ENCODE results near the gene EXTL2.

EXTL2 gene

GRCh38 chr1:100921110-100921706 lies 26.6 kb upstream of the EXTL2 start:
- no peak overlapping the region for H3K27ac ChIP-seq (ENCODE audit: extremely low read depth, low read depth, low read length)
- TF ChIP-seq ZSCAN30 (tag by site-specific recombination; IDR thresholded peaks at IDR 0.05) (peak; percentile 45; the same call in 1 of the 2 replicates), ZNF140 (tag by site-specific recombination; IDR thresholded peaks at IDR 0.05) (no peak), ZNF2 (tag by site-specific recombination; IDR thresholded peaks at IDR 0.05) (0 out of 2 replicates have a peak, but pooled peaks have one; percentile 57), KLF7 (tag by site-specific recombination; IDR thresholded peaks at IDR 0.05; ENCODE audit: borderline replicate concordance) (no peak), CTCF (tag by site-specific recombination; IDR thresholded peaks at IDR 0.05) (0 out of 2 replicates have a peak, but pooled peaks have one; percentile 8), YY2 (tag by site-specific recombination; IDR thresholded peaks at IDR 0.05) (no peak), ZNF26 (tag by site-specific recombination; IDR thresholded peaks at IDR 0.05) (no peak), ZBTB20 (tag by site-specific recombination; IDR thresholded peaks at IDR 0.05) (no peak), WT1 (tag by site-specific recombination; IDR thresholded peaks at IDR 0.05) (no peak), ZNF654 (tag by site-specific recombination; IDR thresholded peaks at IDR 0.05; ENCODE audit: low read depth) (peak; percentile 53), ZNF155 (tag by site-specific recombination; IDR thresholded peaks at IDR 0.05) (no peak), BCL11B (tag by site-specific recombination; IDR thresholded peaks at IDR 0.05; ENCODE audit: low read depth) (no peak), ZNF660 (tag by site-specific recombination; IDR thresholded peaks at IDR 0.05) (peak; percentile 58; the same call in 1 of the 2 replicates)
- no peaks in the 10 kb centered on the region for H3K4me1 ChIP-seq (ENCODE audit: control insufficient read depth, insufficient read depth, low read length)
- H3K36me3 ChIP-seq (ENCODE audit: control insufficient read depth in 2 of 2, insufficient read depth in 1 of 2, low read length in 2 of 2) = peaks cover 16 to 48% of the 10 kb centered on the region in 2 experiments
- CTCF ChIA-PET = interaction anchor here (0.6 to 1.9 kb wide), 19 partner anchors 10 to 572 kb away, joined by 3 to 24 read pairs (median 3); no protein-coding TSS in a partner anchor
- POLR2A ChIA-PET = no interaction called here
- no peak overlapping the region for H3K4me3 ChIP-seq (ENCODE audit: low read depth, low read length)
- H3K9me3 ChIP-seq (ENCODE audit: control insufficient read depth, insufficient read depth, low read depth, low read length) = no peaks in the 10 kb centered on the region

- no peak for TF ChIP-seq ZNF610 (tag by site-specific recombination; IDR thresholded peaks at IDR 0.05; ENCODE audit: borderline replicate concordance)
- TF ChIP-seq ZNF629 (tag by site-specific recombination; IDR thresholded peaks at IDR 0.05) = no peak
- no peak for TF ChIP-seq ZEB2 (tag by site-specific recombination; IDR thresholded peaks at IDR 0.05)
- no peak for TF ChIP-seq HOXD13 (CRISPR knock-in tag; IDR thresholded peaks at IDR 0.05; ENCODE audit: borderline replicate concordance)
- no peak for TF ChIP-seq ZNF280D (tag by site-specific recombination; IDR thresholded peaks at IDR 0.05)
- no peak for TF ChIP-seq ZNF560 (tag by site-specific recombination; IDR thresholded peaks at IDR 0.05; ENCODE audit: borderline replicate concordance)
- TF ChIP-seq ZNF23 (tag by site-specific recombination; IDR thresholded peaks at IDR 0.05; ENCODE audit: borderline replicate concordance) = no peak
- TF ChIP-seq PATZ1 (tag by site-specific recombination; IDR thresholded peaks at IDR 0.05) = no peak
- TF ChIP-seq GLI4 (tag by site-specific recombination; IDR thresholded peaks at IDR 0.05) = no peak
- TF ChIP-seq ZNF654 (tag by site-specific recombination; IDR thresholded peaks at IDR 0.05; ENCODE audit: low read depth) = no peak
- TF ChIP-seq ZNF184 (tag by site-specific recombination; IDR thresholded peaks at IDR 0.05) = no peak
- TF ChIP-seq ZNF211 (tag by site-specific recombination; IDR thresholded peaks at IDR 0.05; ENCODE audit: low read depth) = no peak
- CTCF ChIA-PET = interaction anchor here (1.3 kb wide), 1 partner anchor 9 kb away, joined by 3 read pairs; no protein-coding TSS in a partner anchor
- peaks cover 71 to 77% of the 10 kb centered on the region in 2 experiments for H3K36me3 ChIP-seq (ENCODE audit: control insufficient read depth in 2 of 2, insufficient read depth in 1 of 2, low read length in 2 of 2)
Measured at GRCh38 chr1:100912019-100912418, 17.4 kb upstream of the EXTL2 start.

More at GRCh38 chr1:100912019-100912418, 17.4 kb upstream of the EXTL2 start:
- H3K9me3 ChIP-seq (ENCODE audit: control insufficient read depth, insufficient read depth, low read depth, low read length) = no peaks in the 10 kb centered on the region
- POLR2A ChIA-PET = interaction anchor here (0.7 kb wide), 1 partner anchor 613 kb away, joined by 3 read pairs; no protein-coding TSS in a partner anchor
- no peak overlapping the region for H3K4me3 ChIP-seq (ENCODE audit: low read depth, low read length)
- no peaks in the 10 kb centered on the region for H3K4me1 ChIP-seq (ENCODE audit: control insufficient read depth, insufficient read depth, low read length)
- H3K27ac ChIP-seq (ENCODE audit: extremely low read depth, low read depth, low read length) = no peak overlapping the region
